ENCODE results near the gene RRAD.
"Not testable (repeated sequence)": the region's sequence is repeated elsewhere in the genome, so short reads cannot be mapped to it uniquely, and the experiment has no call there.

RRAD gene, protein sequence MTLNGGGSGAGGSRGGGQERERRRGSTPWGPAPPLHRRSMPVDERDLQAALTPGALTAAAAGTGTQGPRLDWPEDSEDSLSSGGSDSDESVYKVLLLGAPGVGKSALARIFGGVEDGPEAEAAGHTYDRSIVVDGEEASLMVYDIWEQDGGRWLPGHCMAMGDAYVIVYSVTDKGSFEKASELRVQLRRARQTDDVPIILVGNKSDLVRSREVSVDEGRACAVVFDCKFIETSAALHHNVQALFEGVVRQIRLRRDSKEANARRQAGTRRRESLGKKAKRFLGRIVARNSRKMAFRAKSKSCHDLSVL

DNA sequence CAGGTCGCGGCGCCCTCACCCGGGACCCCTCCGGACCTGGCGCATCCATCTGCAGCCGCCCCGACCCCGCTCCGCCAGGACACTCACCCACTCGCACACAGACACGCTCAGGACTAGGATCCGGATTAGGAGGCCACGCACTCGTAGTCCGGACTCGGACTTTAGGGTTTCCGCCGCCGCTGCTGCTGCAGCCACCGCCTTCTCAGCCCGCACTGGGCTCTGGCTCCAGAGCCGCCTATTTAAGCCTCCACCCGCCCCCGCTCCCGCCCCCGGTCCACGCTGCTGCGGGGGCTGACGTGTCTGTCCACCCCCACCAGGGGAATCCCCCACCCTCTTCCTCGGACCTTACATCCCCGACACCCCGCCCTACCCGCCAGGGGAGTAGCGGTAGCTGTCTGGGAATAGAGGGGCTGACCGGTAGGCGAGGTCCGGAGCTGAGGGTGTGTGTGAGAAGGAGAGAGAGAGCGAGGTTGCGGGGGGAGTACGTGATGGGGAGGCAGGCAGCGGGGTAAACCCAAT lies at the start of gene RRAD:
Gene RRAD, minus strand, starts transcription at position 214 of the 519 bp plus-strand sequence. CDS start 356 bp downstream, outside the sequence.
- DNase-seq = no peak

DNA sequence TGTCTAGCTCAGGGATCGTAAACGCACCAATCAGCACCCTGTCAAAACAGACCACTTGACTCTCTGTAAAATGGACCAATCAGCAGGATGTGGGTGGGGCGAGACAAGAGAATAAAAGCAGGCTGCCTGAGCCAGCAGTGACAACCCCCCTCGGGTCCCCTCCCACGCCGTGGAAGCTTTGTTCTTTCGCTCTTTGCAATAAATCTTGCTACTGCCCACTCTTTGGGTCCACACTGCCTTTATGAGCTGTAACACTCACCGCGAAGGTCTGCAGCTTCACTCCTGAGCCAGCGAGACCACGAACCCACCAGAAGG lies 49.6 kb upstream of the RRAD start:
- not testable (repeated sequence) for DNase-seq

DNA sequence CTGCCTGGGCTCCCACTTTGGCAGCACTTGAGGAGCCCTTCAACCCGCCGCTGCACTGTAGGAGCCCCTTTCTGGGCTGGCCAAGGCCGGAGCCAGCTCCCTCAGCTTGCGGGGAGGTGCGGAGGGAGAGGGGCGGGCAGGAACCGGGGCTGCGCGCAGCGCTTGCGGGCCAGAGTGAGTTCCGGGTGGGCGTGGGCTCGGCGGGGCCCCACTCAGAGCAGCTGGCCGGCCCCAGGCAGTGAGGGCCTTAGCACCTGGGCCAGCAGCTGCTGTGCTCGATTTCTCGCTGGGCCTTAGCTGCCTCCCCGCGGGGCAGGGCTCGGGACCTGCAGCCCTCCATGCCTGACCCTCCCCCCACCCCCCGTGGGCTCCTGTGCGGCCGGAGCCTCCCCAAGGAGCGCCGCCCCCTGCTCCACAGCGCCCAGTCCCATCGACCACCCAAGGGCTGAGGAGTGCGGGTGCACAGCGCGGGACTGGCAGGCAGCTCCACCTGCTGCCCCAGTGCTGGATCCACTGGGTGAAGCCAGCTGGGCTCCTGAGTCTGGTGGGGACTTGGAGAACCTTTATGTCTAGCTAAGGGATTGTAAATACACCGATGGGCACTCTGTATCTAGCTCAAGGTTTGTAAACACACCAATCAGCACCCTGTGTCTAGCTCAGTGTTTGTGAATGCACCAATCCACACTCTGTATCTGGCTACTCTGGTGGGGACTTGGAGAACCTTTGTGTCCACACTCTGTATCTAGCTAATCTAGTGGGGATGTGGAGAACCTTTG lies 49.0 kb upstream of the RRAD start:
- DNase-seq = not testable (repeated sequence)

DNA sequence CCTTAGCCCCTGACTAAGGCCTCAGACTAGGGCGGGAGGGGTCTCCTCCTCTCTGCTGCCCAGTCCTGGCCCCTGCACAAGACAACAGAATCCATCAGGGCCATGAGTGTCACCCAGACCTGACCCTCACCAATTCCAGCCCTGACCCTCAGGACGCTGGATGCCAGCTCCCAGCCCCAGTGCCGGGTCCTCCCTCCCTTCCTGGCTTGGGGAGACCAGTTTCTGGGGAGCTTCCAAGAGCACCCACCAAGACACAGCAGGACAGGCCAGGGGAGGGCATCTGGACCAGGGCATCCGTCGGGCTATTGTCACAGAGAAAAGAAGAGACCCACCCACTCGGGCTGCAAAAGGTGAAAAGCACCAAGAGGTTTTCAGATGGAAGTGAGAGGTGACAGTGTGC lies 48.4 kb upstream of the RRAD start:
- no peak for DNase-seq

DNA sequence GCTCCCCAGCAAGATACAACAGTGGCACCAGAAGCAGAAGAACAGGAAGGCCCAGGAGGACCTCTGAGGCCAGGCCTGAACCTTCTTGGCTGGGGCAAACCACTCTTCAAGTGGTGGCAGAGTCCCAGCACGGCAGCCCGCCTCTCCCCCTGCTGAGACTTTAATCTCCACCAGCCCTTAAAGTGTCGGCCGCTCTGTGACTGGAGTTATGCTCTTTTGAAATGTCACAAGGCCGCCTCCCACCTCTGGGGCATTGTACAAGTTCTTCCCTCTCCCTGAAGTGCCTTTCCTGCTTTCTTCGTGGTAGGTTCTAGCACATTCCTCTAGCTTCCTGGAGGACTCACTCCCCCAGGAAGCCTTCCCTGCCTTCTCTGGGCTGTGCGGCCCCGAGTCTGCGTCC lies 47.6 kb upstream of the RRAD start:
- DNase-seq = no peak

DNA sequence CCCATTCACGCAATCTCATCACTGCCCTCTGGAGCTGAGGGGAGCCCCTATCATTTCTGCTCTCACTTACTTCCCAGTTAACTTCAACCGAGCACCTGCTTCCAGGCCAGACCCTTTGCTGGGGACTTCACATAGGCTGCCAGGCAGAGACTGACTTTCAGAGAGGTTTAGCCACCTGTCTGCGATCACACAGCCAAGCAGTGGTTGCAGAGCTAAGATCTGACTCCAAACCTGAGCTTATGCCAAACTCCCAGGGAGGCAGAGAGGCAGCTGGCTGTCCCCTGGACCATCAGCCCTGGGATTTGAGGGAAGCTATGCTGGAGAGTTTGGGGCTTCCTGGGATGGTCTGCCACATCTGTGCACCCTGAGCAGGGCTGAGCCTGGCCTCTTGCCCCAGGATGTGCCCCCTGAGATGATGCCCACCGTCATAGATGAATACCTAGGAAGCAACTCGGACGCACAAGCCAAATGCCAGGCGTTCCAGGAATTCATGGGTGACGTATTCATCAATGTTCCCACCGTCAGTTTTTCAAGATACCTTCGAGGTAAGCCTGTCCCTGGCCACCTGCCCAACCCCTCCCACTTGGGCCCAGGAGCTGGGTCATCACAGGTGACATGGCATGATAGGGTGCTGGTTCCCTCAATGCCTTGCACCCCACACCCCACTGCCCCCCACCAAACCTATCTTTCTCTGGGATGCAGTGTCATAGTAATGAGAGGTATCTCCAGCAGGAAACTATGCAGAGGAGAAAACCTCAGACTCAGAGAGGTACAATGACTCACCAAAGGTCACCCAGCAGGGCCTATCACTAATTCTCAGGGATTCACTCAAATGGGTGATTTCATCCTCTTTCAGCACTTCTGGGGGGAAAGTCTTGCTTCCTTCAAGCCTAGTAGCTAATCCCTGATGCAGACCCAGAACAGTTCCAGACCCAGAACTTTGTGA lies 45.7 kb upstream of the RRAD start:
- DNase-seq = no peak

DNA sequence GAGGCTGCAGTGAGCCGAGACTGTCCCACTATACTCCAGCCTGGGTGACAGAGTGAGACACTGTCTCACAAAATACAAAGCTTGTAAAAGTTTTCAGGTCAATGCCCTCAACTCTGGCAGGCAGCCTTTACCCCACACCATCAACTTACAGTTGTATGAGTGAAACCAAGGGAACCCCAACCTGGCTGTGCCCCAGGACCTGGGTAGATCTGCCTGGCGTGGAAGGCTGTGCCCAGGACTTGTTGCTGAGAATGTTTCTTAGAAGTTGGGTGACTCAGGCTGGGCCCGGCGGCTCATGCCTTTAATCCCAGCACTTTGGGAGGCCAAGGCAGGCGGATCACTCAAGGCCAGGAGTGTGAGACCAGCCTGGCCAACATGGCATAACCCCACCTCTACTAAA lies 43.5 kb upstream of the RRAD start:
- DNase-seq = no peak

DNA sequence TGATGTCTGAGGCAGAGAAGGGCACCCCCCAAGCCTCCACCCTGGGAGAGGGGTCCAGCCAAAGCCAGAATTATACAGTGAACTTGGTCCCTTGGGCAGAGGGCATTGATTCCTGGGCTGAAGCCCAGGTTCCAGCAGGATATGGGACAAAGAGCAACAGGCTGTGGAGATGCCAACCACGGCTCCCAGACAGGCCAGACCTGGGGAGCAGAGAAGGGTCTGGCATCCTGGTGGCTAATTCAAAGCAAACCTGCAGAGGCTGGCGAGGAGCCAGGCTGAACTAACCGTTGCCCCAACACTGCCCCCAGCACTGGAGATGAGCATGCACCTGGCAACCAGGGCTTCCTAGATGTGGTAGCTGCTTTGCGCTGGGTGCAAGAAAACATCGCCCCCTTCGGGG lies 38.7 kb upstream of the RRAD start:
- DNase-seq = no peak

DNA sequence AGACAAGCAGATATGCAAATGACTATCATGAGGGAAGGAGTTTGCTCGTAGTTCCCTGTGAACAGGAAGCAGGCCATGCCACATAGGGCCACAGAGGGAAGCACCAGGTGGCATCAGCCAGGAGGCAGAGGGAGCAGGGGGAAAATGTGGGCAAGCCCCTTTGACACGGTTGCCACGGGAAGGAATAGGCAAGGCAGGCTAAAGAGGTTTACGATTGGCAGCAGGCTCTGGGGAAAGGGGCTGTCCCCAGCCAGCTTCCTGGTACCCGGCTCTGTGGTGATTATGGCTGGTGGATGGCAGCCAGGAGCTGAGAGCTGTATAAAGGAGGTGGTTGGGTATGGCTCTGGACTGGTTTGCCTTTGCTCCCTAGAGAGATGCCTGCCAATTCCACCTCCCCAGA lies 36.6 kb upstream of the RRAD start:
- peak; percentile 40 for DNase-seq

DNA sequence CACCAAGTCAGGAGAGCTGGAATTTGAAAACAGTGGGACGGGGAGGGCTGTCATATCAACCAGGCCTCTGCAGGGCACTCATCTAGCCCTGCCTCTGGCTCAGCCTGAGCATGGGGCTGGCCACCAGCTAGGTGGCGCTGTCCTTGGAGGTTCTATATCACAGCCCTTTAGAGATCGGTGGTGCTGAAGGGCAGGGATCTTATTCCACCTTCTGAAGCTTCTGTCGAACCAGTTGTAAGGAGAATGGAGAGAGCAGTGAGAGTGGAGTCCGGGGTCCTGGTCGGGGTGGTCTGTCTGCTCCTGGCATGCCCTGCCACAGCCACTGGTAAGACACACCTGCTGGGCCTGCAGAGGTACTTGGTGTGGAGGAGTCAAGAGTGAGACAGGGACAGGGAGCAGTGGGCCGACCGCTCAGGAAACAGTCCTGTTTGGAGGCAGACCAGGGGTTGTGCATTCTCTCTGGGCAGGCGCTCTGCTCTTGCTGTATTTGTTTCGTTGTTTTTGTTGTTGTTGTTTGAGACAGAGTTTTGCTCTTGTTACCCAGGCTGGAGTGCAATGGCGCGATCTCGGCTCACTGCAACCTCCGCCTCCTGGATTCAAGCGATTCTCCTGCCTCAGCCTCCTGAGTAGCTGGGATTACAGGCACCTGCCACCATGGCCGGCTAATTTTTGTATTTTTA lies 35.9 kb upstream of the RRAD start, which contains the start of gene CES3:
Gene CES3, plus strand, starts transcription at position 202 of the 680 bp plus-strand sequence. Its CDS starts 42 bp downstream, at position 244.
- peak; percentile 68 for DNase-seq

DNA sequence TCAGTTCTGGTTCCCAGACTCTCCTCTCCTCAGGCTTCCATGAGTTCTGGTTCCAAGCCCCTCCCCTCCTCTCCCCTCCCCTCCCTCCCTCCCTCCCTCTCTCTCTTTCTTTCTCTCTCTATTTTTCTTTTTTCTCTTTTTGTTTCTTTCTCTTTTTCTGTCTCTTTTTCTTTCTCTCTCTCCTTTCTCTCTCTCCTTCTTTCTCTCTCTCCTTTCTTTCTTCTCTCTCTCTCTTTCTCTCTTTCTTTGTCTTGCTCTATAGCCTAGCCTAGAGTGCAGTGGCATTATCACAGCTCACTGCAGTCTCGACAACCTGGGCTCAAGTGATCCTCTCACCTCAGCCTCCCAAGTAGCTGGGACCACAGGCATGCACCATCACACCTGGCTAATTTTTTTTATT lies 34.9 kb upstream of the RRAD start:
- DNase-seq = no peak

DNA sequence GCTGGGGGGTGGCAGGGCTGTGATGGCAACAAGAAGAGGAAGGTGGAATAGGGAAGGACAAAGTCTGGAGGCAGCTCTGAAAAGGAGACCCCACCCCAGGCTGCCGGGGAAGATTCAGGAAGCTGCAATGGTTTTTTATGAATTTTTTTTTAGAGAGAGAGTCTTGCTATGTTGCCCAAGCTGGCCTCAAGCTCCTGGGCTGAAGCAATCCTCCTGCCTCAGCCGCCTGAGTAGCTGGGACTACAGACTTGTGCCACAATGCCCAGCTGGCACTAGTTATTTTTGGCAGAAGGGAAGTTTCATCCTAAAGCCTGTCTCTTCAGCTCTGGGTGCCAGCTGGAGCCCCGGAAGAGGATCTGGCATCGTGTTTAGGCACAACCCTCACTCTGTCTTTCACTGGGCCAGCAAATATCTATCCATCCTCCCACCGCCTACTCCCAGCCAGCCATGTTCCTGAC lies 34.4 kb upstream of the RRAD start:
- peak; percentile 51 for DNase-seq

DNA sequence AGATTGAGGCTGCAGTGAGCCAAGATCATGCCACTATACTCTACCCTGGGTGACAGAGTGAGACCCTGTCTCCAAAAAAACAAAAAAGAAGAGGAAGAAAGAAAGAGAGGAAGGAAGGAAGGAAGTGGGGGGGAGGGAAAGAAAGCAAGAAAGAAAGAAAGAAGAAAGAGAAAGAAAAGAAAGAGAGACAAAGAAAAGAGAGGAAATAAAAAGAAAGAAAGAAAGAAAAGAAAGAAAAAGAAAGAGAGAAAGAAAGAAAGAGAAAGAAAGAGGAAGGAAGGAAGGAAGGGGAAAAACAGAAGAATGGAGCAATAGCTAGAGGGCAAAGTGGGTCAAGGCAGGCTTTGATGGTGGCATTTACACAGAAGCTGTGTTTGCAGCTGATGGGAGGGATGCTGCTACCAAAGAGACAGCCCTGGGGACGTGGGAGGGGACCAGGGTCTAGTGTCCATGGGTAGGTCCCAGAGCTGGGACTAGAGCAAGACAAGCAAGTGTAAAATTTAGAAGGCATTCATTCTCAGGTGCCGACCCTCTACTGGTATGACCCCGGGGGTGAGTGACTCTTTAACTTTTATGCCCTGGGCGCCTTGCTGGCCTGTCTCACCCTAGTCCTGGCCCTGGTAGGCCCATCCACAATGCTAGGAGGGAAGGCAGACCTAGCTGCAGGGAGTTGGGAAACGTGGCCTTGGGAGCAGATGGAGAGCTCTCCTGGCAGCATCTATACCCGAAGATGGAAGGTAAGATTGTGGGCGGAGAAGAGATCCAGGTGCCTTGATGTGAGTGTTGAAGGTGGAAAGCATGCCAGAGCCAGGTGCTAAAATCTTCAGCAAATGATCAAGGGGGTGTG lies 33.7 kb upstream of the RRAD start:
- DNase-seq = no peak

DNA sequence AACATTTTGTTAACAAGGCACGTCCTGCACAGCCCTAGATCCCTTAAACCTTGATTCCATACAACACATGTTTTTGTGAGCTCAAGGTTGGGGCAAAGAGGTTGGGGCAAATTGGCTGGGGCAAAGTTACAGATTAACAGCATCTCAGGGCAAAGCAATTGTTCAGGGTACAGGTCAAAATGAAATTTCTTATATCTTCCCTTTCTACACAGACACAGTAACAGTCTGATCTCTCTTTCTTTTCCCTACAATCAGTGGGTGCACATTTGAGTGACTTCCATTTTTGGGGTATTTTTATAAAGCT lies 30.8 kb upstream of the RRAD start:
- DNase-seq = not testable (repeated sequence)

DNA sequence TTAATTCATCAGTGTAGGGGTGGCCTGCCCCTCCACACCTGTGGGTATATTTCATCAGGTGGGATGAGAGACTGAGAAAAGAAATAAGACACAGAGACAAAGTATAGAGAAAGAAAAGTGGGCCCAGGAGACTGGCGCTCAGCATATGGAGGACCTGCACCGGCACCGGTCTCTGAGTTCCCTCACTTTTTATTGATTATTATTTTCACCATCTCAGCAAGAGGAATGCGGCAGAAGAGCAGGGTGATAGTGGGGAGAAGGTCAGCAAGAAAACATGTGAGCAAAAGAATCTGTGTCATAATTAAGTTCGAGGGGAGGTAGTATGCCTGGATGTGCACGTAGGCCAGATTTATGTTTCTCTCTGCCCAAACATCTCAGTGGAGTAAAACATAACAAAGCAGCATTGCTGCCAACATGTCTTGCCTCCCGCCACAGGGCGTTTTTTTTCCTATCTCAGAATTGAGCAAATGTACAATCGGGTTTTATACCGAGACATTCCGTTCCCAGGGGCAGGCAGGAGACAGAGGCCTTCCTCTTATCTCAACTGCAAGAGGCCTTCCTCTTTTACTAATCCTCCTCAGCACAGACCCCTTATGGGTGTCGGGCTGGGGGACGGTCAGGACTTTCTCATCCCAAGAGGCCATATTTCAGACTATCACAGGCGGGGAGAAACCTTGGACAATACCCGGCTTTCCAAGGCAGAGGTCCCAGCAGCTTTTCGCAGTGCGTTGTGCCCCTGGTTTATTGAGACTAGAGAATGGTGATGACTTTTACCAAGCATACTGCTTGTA lies 30.2 kb upstream of the RRAD start:
- DNase-seq = not testable (repeated sequence)

DNA sequence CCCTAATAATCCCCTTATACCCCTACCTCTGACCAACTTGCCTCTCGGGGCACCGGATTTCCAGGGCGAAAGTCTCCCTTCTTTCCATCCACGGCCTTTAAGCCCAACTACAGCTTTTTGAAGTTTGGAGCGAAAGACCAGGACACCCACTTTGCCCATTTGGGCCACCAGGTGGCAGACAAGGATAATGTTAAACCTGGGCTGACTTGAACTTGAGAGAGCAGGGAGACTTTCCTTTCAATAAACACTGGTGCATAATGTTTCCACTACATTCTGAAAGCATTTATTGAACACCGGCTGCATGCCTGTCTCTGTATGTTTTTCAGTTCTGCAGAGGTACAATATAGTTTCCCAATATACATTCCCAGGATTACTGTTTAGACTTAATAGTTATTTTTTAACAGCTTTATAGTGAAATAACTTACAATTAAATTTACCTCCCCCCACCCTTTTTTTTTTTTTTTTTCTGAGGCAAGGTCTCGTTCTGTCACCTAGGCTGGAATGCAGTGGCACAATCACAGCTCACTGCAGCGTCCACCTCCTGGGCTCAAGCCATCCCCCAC lies 28.8 kb upstream of the RRAD start:
- peak; percentile 71 for DNase-seq

DNA sequence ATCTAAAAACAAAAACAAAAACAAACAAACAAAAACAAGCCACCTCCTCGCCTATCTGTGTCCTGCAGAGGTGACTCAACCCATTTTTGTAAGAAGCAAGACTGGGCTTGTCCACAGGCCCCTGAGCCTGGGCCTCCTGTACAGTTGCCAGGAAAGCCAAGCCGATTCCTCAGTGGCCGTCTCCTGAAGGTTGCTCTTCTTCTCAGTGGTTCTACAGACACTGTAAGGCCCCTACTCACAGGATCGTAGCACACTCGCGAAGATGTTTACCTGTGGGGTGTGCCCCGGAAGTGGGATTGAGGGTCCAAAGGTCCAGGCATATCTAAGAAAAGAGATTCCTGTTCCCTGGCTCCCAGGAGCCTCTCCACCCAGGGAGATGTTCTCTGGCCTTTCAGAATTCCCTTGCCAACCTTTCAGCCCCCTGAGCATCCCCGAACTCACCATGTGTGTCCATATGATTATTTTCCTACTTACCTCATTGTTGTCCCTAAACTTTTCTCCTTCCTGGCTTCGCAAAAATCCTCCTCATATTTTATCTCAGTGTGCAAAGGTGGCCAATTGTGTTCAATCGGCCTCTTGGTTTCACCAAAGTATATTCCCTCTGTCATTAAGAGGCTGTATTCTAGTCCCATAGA lies 28.2 kb upstream of the RRAD start:
- no peak for DNase-seq

DNA sequence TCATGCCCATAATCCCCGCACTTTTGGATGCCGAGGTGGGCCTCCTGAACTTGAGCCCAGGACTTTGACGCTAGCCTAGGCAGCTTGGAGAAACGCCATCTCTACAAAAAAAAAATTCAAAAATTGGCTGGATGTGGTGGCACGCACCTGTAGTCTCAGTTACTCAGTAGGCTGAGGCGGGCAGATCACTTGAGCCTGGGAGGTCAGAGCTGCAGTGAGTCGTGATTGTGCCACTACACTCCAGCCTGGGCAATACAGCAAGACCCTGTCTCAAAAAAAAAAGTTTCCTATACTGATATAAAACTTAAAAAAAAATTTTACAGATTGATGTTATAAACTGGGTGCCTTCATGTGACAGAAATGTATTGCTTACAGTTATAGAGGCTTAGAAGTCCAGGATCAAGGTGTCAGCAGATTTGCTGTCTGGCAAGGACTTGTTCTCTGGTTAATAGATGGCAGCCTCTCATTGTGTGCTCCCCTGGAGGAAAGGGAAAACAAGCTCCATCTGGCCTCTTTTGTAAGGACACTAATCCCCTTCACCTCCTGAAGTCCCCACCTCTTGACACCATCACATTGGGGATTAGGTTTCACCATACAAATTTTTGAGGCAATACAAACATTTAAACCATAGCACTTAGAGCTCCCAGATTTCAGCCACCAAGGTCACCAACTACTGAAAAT lies 27.2 kb upstream of the RRAD start:
- DNase-seq = no peak
